Breast epithelium (tissue), 4 donors: ENCODE results near the gene IP6K3. TPM values are rescaled to one million over a fixed set of nuclear protein-coding genes. Genes with fewer than 3 reads are reported as not detected.
A peak's percentile ranks its signal among the peaks of the same experiment; 100 is the strongest.

Experiments
- DNase-seq, 2 donors: peaks; one replicate each; pipeline ENCODE4 v3.0.0-alpha.2; 2019; ENCODE audit warnings: low spot score in 2 of 2
- H3K27ac ChIP-seq, 2 donors: fragments of 200-600 bp; sonication (generic) in 1 of 2; one replicate each; pipeline ENCODE4 v1.5.1; 2016 to 2019; ENCODE audit warnings: mild to moderate bottlenecking in 1 of 2
- H3K27me3 ChIP-seq, 2 donors: fragments of 200-600 bp; sonication (generic) in 1 of 2; one replicate each; pipeline versions ENCODE4 v1.5.1 to v1.6.0; 2017 to 2019; ENCODE audit warnings: control low read depth in 1 of 2, mild to moderate bottlenecking in 1 of 2
- H3K36me3 ChIP-seq: fragments of 200-600 bp; one replicate; pipeline ENCODE4 v1.5.1; 2019
- H3K4me1 ChIP-seq, 2 donors: fragments of 200-600 bp; sonication (generic); one replicate each; pipeline ENCODE4 v1.5.1; 2016 to 2019; ENCODE audit warnings: control low read depth in 1 of 2
- H3K4me3 ChIP-seq, 3 donors: fragments of 200-600 bp; sonication (generic); 1 replicate in 2 of 3; 2 replicates in 1 of 3; pipeline ENCODE4 v1.5.1; 2016 to 2019; ENCODE audit warnings: mild to moderate bottlenecking in 3 of 3, moderate library complexity in 2 of 3
- H3K9me3 ChIP-seq, 2 donors: fragments of 200-600 bp; sonication (generic) in 1 of 2; one replicate each; pipeline ENCODE4 v1.5.1; 2016 to 2019; ENCODE audit warnings: control low read depth in 1 of 2
- CTCF ChIP-seq, 3 donors: fragments of 450-650 bp; IDR thresholded peaks; one replicate each; pipeline ENCODE4 v1.5.1; 2016 to 2017; ENCODE audit warnings: antibody characterized with exemption in 3 of 3, mild to moderate bottlenecking in 3 of 3, moderate library complexity in 3 of 3
- POLR2A ChIP-seq: fragments of 450-650 bp; IDR thresholded peaks from one replicate; pipeline ENCODE4 v1.6.1; 2016; ENCODE audit warnings: antibody characterized with exemption, mild to moderate bottlenecking, moderate library complexity
- POLR2AphosphoS5 ChIP-seq, 3 donors: sonication (generic); formaldehyde crosslinking; IDR thresholded peaks; one replicate each; pipeline ENCODE4 v1.6.1; 2017; ENCODE audit warnings: antibody characterized with exemption in 3 of 3
- intact Hi-C: fragments of 100-400 bp; cut with DNase I; formaldehyde crosslinking; loops from one replicate; pipeline ENCODE4 v1.15.1; 2023; ENCODE audit warnings: low total_unique reads
- total RNA-seq, 3 donors: library from RNA; depleted of rRNA; stranded (reverse); fragments of >200 nt; gene quantifications; one replicate each; pipeline ENCODE4 v1.1.0, GENCODE V29; 2016

Gene IP6K3
- total RNA-seq, 3 donors from 2014 or later, result 0.15 to 4.2 (median 0.66) TPM

GRCh38 chr6:33755070-33755869 is 8.6 kb upstream of the IP6K3 start:
- H3K4me3 ChIP-seq, result no peak overlapping the region
- H3K27me3 ChIP-seq, result no peaks in the 10 kb centered on the region
- no peak overlapping the region for H3K27ac ChIP-seq
- intact Hi-C loops, result no loop called here
- no peak for DNase-seq
- H3K4me1 ChIP-seq, result no peaks in the 10 kb centered on the region
- no peaks in the 10 kb centered on the region for H3K36me3 ChIP-seq
- TF ChIP-seq POLR2A (no peak), CTCF (IDR thresholded peaks at IDR 0.05) (no peak), POLR2AphosphoS5 (IDR thresholded peaks at IDR 0.05) (no peak)
- H3K9me3 ChIP-seq, result no peaks in the 10 kb centered on the region

- Histone ChIP-seq H3K27ac (no peak overlapping the region), H3K36me3 (no peaks in the 10 kb centered on the region), H3K27me3 (no peaks in the 10 kb centered on the region), H3K9me3 (no peaks in the 10 kb centered on the region), H3K4me1 (no peaks in the 10 kb centered on the region), H3K4me3 (no peak overlapping the region)
- TF ChIP-seq POLR2A (no peak), CTCF (IDR thresholded peaks at IDR 0.05) (no peak), POLR2AphosphoS5 (IDR thresholded peaks at IDR 0.05) (no peak)
- DNase-seq, result no peak
- intact Hi-C loops, result no loop called here
Observed at GRCh38 chr6:33754222-33754621, 7.5 kb upstream of the IP6K3 start.

- Histone ChIP-seq H3K9me3 (no peaks in the 10 kb centered on the region), H3K4me1 (no peaks in the 10 kb centered on the region), H3K27me3 (no peaks in the 10 kb centered on the region), H3K36me3 (no peaks in the 10 kb centered on the region), H3K4me3 (no peak overlapping the region), H3K27ac (no peak overlapping the region)
- DNase-seq, result no peak
- TF ChIP-seq CTCF (IDR thresholded peaks at IDR 0.05), result no peak
- TF ChIP-seq POLR2AphosphoS5 (IDR thresholded peaks at IDR 0.05), result no peak
- no peak for TF ChIP-seq POLR2A
- intact Hi-C loops, result no loop called here
Observed at GRCh38 chr6:33752646-33753015, 5.9 kb upstream of the IP6K3 start.

GRCh38 chr6:33751771-33752645 is 5.3 kb upstream of the IP6K3 start:
- Histone ChIP-seq H3K9me3 (no peaks in the 10 kb centered on the region), H3K4me1 (no peaks in the 10 kb centered on the region), H3K27ac (peak overlapping the region in 1 of 2 donors; percentile 38), H3K27me3 (no peaks in the 10 kb centered on the region), H3K4me3 (no peak overlapping the region), H3K36me3 (no peaks in the 10 kb centered on the region)
- no peak for DNase-seq
- no peak for TF ChIP-seq POLR2AphosphoS5 (IDR thresholded peaks at IDR 0.05)
- no peak for TF ChIP-seq POLR2A
- TF ChIP-seq CTCF (IDR thresholded peaks at IDR 0.05), result no peak
- intact Hi-C loops, result no loop called here
